HepG2 (cell line): Measurements from ENCODE around the gene EEA1. TPM values are rescaled to one million over a fixed set of nuclear protein-coding genes. Genes with fewer than 3 reads are reported as not detected.

Experiments
- ASH2L ChIP-seq: fragments of 300-600, 200-600 bp; sonication (generic); IDR thresholded peaks from 2 replicates; pipeline ENCODE4 v1.7.0; 2017; ENCODE audit warnings: low read depth, mild to moderate bottlenecking, moderate library complexity, mixed read lengths, low read length; ENCODE audit not compliant: insufficient read length
- MTA3 ChIP-seq: sonication (generic); formaldehyde crosslinking; IDR thresholded peaks from 2 replicates; pipeline ENCODE4 v1.4.0; 2020; ENCODE audit warnings: missing genetic modification reagents
- MYC ChIP-seq: sonication (generic); formaldehyde crosslinking; IDR thresholded peaks from 2 replicates; pipeline ENCODE4 v1.9.0; 2021; ENCODE audit warnings: missing genetic modification reagents, borderline replicate concordance
- NFRKB ChIP-seq: fragments of 450-650 bp; IDR thresholded peaks from 2 replicates; pipeline ENCODE4 v1.6.1; 2017
- SALL1 ChIP-seq: sonication (generic); formaldehyde crosslinking; IDR thresholded peaks from 2 replicates; pipeline ENCODE4 v1.8.0; 2022; ENCODE audit warnings: mild to moderate bottlenecking, missing genetic modification reagents
- SMAD3 ChIP-seq: sonication (generic); formaldehyde crosslinking; IDR thresholded peaks from 2 replicates; pipeline ENCODE4 v1.4.0; 2020; ENCODE audit warnings: missing genetic modification reagents
- SMYD3 ChIP-seq: sonication (generic); formaldehyde crosslinking; IDR thresholded peaks from 2 replicates; pipeline ENCODE4 v1.8.1; 2023; ENCODE audit warnings: mild to moderate bottlenecking, missing genetic modification reagents
- TCF7 ChIP-seq: sonication (generic); IDR thresholded peaks from 2 replicates; pipeline ENCODE4 v1.6.1; 2016; ENCODE audit warnings: antibody characterized with exemption, low read depth
- YY1 ChIP-seq: IDR thresholded peaks from 2 replicates; pipeline ENCODE4 v1.6.1; 2011; ENCODE audit warnings: low read length, low read depth, moderate library complexity, mild to moderate bottlenecking; ENCODE audit not compliant: insufficient read depth, insufficient replicate concordance
- ZNF224 ChIP-seq: sonication (generic); formaldehyde crosslinking; IDR thresholded peaks from 2 replicates; pipeline ENCODE4 v1.5.0; 2020; ENCODE audit warnings: mild to moderate bottlenecking, missing genetic modification reagents
- ZNF296 ChIP-seq: sonication (generic); formaldehyde crosslinking; conservative IDR thresholded peaks from 2 replicates; pipeline ENCODE4 v1.5.0; 2020; ENCODE audit warnings: mild to moderate bottlenecking, missing genetic modification reagents
- ZNF331 ChIP-seq: sonication (generic); formaldehyde crosslinking; IDR thresholded peaks from 2 replicates; pipeline ENCODE4 v1.4.0; 2020; ENCODE audit warnings: missing genetic modification reagents
- ZSCAN25 ChIP-seq: sonication (generic); formaldehyde crosslinking; IDR thresholded peaks from 2 replicates; pipeline ENCODE4 v1.8.0; 2022; ENCODE audit warnings: mild to moderate bottlenecking, missing genetic modification reagents
- polyA plus RNA-seq, 8 experiments: library from polyadenylated mRNA; depleted of rRNA in 3 of 8; stranded (reverse) in 7 of 8; unstranded in 1 of 8; fragments of >200 nt; fragmentation: Illumina TruSeq in 4 of 8; extraction: Trizol in 4 of 8; gene quantifications; 2 replicates each; pipeline versions ENCODE4 v1.2.1 to v1.2.3, GENCODE V29; 2011 to 2016; ENCODE audit warnings: low read depth in 4 of 8, missing spikeins in 1 of 8, mixed read lengths in 1 of 8; ENCODE audit not compliant: insufficient read depth in 1 of 8
- total RNA-seq, 5 experiments: library from RNA; depleted of rRNA; stranded (reverse); fragments of >200 nt; fragmentation: Illumina TruSeq; extraction: Trizol; gene quantifications; 2 replicates each; pipeline ENCODE4 v1.2.3, GENCODE V29; 2016; ENCODE audit warnings: low read depth in 1 of 5
- TF ChIP-seq, protein P1 (sequence below): sonication (generic); formaldehyde crosslinking; IDR thresholded peaks from 2 replicates; pipeline ENCODE4 v1.4.0; 2020; ENCODE audit warnings: missing genetic modification reagents
- TF ChIP-seq, protein P2 (sequence below), 2 experiments: sonication (generic) in 1 of 2; formaldehyde crosslinking in 1 of 2; IDR thresholded peaks; 2 replicates each; pipeline versions ENCODE4 v1.6.1 to v1.9.0; 2014 to 2022; ENCODE audit warnings: antibody characterized with exemption in 1 of 2, borderline replicate concordance in 1 of 2, inconsistent platforms in 1 of 2, low read depth in 1 of 2, missing genetic modification reagents in 1 of 2
- TF ChIP-seq, protein P3 (sequence below): sonication (generic); formaldehyde crosslinking; IDR thresholded peaks from 2 replicates; pipeline ENCODE4 v1.8.0; 2022; ENCODE audit warnings: missing genetic modification reagents, low read depth, mild to moderate bottlenecking, borderline replicate concordance
- TF ChIP-seq, protein P4 (sequence below): sonication (generic); formaldehyde crosslinking; IDR thresholded peaks from 2 replicates; pipeline ENCODE4 v1.5.0; 2020; ENCODE audit warnings: mild to moderate bottlenecking, missing genetic modification reagents, borderline replicate concordance
- TF ChIP-seq, protein P5 (sequence below): conservative IDR thresholded peaks from 2 replicates; pipeline ENCODE4 v1.6.1; 2018; ENCODE audit warnings: missing genetic modification reagents

Gene EEA1
- total and polyA plus RNA-seq, 2 of the 13 experiments (the other 11 are each of a cell fraction or from before 2014, with no cell fraction given) = 5.0 to 19.3 TPM

DNA sequence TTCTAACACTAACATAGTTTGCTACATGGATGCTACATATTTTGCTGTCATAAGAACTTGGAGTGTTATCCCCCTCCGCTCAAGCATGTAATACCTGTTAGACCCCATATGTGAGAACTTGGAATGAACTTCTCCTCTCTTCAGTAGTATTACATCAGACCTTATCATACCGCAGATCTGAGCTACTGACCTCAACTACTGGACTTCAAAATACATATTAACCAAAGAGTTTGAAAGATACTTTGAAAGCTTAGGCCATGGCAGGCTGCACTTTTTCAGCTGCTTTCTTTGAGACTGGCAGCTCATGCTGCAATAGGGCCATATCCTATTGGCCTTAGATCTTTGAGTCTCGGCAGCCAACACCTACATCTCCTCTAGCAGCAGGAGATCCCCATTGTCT lies 74.8 kb downstream of the EEA1 start (continued):
- TF ChIP-seq, protein P1, sequence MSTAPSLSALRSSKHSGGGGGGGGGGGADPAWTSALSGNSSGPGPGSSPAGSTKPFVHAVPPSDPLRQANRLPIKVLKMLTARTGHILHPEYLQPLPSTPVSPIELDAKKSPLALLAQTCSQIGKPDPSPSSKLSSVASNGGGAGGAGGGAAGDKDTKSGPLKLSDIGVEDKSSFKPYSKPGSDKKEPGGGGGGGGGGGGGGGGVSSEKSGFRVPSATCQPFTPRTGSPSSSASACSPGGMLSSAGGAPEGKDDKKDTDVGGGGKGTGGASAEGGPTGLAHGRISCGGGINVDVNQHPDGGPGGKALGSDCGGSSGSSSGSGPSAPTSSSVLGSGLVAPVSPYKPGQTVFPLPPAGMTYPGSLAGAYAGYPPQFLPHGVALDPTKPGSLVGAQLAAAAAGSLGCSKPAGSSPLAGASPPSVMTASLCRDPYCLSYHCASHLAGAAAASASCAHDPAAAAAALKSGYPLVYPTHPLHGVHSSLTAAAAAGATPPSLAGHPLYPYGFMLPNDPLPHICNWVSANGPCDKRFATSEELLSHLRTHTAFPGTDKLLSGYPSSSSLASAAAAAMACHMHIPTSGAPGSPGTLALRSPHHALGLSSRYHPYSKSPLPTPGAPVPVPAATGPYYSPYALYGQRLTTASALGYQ (CRISPR knock-in tag) = no peak
- TF ChIP-seq ZSCAN25 (CRISPR knock-in tag) (no peak), MTA3 (CRISPR knock-in tag) (no peak), ASH2L (no peak), YY1 (no peak), SALL1 (CRISPR knock-in tag) (no peak; the same call in 1 of the 2 replicates), ZNF331 (CRISPR knock-in tag) (no peak; the same call in 1 of the 2 replicates), ZNF224 (CRISPR knock-in tag) (no peak), MYC (CRISPR knock-in tag) (no peak), TCF7 (no peak), ZNF296 (CRISPR knock-in tag) (no peak), SMAD3 (CRISPR knock-in tag) (no peak), NFRKB (no peak), SMYD3 (CRISPR knock-in tag) (no peak)
- TF ChIP-seq, protein P2, sequence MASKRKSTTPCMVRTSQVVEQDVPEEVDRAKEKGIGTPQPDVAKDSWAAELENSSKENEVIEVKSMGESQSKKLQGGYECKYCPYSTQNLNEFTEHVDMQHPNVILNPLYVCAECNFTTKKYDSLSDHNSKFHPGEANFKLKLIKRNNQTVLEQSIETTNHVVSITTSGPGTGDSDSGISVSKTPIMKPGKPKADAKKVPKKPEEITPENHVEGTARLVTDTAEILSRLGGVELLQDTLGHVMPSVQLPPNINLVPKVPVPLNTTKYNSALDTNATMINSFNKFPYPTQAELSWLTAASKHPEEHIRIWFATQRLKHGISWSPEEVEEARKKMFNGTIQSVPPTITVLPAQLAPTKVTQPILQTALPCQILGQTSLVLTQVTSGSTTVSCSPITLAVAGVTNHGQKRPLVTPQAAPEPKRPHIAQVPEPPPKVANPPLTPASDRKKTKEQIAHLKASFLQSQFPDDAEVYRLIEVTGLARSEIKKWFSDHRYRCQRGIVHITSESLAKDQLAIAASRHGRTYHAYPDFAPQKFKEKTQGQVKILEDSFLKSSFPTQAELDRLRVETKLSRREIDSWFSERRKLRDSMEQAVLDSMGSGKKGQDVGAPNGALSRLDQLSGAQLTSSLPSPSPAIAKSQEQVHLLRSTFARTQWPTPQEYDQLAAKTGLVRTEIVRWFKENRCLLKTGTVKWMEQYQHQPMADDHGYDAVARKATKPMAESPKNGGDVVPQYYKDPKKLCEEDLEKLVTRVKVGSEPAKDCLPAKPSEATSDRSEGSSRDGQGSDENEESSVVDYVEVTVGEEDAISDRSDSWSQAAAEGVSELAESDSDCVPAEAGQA (IDR thresholded peaks at IDR 0.05; ENCODE audit: low read depth) = no peak
- TF ChIP-seq, protein P2 (CRISPR knock-in tag; IDR thresholded peaks at IDR 0.05; ENCODE audit: borderline replicate concordance) = no peak
- TF ChIP-seq, protein P3, sequence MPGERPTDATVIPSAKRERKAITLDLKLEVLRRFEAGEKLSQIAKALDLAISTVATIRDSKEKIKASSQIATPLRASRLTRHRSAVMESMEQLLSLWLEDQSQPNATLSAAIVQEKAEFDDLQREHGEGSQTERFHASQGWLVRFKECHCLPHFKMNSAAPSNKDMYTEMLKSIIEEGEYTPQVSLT (CRISPR knock-in tag) = no peak
- TF ChIP-seq, protein P4, sequence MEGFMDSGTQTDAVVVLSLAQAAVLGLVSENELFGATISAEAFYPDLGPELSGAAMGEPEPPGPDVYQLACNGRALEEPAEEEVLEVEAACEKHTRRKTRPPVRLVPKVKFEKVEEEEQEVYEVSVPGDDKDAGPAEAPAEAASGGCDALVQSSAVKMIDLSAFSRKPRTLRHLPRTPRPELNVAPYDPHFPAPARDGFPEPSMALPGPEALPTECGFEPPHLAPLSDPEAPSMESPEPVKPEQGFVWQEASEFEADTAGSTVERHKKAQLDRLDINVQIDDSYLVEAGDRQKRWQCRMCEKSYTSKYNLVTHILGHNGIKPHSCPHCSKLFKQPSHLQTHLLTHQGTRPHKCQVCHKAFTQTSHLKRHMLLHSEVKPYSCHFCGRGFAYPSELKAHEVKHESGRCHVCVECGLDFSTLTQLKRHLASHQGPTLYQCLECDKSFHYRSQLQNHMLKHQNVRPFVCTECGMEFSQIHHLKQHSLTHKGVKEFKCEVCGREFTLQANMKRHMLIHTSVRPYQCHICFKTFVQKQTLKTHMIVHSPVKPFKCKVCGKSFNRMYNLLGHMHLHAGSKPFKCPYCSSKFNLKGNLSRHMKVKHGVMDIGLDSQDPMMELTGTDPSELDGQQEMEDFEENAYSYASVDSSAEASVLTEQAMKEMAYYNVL (CRISPR knock-in tag) = no peak
- TF ChIP-seq, protein P5, sequence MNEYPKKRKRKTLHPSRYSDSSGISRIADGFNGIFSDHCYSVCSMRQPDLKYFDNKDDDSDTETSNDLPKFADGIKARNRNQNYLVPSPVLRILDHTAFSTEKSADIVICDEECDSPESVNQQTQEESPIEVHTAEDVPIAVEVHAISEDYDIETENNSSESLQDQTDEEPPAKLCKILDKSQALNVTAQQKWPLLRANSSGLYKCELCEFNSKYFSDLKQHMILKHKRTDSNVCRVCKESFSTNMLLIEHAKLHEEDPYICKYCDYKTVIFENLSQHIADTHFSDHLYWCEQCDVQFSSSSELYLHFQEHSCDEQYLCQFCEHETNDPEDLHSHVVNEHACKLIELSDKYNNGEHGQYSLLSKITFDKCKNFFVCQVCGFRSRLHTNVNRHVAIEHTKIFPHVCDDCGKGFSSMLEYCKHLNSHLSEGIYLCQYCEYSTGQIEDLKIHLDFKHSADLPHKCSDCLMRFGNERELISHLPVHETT (CRISPR knock-in tag) = no peak
